ENCODE results near the gene SMG5. TPM values are rescaled to one million over a fixed set of nuclear protein-coding genes. Genes with fewer than 3 reads are reported as not detected.

Gene SMG5
- total RNA-seq, 1 experiment from 2014 or later = 109 TPM

DNA sequence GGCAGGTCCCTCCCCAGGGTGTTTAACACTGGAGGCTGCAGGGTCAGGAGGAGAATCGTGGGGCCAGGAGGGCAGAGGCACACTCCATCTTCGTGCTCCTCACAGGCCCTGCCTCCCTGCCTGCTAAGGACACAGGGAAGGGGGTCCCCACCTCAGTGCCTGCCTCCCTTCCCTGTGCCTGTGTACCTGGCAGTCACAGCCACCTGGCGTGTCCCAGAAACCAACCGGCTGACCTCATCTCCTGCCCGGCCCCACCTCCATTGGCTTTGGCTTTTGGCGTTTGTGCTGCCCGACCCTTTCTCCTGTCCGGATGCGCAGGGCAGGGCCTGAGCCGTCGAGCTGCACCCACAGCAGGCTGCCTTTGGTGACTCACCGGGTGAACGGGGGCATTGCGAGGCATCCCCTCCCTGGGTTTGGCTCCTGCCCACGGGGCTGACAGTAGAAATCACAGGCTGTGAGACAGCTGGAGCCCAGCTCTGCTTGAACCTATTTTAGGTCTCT lies 41.3 kb downstream of the SMG5 start:
- ATAC-seq = no peak

DNA sequence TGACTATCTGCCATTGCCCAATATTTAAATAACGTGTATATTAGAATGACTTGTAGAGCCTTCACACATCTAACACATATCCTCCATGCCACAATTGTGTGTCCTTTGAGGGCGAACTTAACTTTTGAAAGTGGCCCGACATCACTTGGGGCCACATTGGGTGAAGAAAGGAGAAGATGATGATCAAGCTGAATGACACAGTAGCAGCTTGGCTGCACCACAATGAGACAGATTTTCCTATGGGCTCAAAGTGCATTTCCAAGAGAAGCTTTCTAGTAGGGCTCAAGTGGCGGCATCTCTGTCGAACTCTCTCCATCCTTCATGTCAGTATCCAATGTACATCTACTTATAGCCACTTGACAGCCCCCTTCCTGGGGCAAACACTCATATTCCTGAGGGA lies 44.4 kb downstream of the SMG5 start:
- no peak for DNase-seq (ENCODE audit: low spot score)
- Mint-ChIP-seq H3K27me3 (ENCODE audit: low read depth) (no peaks in the 10 kb centered on the region), H3K9me3 (no peaks in the 10 kb centered on the region), H3K27ac (no peak overlapping the region), H3K4me1 (no peaks in the 10 kb centered on the region), H3K4me3 (no peak overlapping the region), H3K36me3 (peaks cover 41% of the 10 kb centered on the region)
- POLR2A ChIA-PET = no interaction called here
- no peak for ATAC-seq
- CTCF ChIA-PET = interaction anchor here (1.2 to 1.6 kb wide), 3 partner anchors 13 to 97 kb away, joined by 3 to 9 read pairs (median 5); no protein-coding TSS in a partner anchor
- TF ChIP-seq, protein P1, sequence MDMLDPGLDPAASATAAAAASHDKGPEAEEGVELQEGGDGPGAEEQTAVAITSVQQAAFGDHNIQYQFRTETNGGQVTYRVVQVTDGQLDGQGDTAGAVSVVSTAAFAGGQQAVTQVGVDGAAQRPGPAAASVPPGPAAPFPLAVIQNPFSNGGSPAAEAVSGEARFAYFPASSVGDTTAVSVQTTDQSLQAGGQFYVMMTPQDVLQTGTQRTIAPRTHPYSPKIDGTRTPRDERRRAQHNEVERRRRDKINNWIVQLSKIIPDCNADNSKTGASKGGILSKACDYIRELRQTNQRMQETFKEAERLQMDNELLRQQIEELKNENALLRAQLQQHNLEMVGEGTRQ (CRISPR knock-in tag; IDR thresholded peaks at IDR 0.05) = no peak
- no peak for TF ChIP-seq CREB1 (CRISPR knock-in tag; IDR thresholded peaks at IDR 0.05)
- no peak for TF ChIP-seq USF1 (CRISPR knock-in tag; IDR thresholded peaks at IDR 0.05)
- no peak for TF ChIP-seq FOXK1 (CRISPR knock-in tag; IDR thresholded peaks at IDR 0.05)
- no peak for TF ChIP-seq ZNF396 (CRISPR knock-in tag; IDR thresholded peaks at IDR 0.05; ENCODE audit: borderline replicate concordance)
- no peak for TF ChIP-seq ELF4 (CRISPR knock-in tag; IDR thresholded peaks at IDR 0.05; ENCODE audit: low read depth)
- TF ChIP-seq, protein P2, sequence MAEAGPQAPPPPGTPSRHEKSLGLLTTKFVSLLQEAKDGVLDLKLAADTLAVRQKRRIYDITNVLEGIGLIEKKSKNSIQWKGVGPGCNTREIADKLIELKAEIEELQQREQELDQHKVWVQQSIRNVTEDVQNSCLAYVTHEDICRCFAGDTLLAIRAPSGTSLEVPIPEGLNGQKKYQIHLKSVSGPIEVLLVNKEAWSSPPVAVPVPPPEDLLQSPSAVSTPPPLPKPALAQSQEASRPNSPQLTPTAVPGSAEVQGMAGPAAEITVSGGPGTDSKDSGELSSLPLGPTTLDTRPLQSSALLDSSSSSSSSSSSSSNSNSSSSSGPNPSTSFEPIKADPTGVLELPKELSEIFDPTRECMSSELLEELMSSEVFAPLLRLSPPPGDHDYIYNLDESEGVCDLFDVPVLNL (CRISPR knock-in tag; IDR thresholded peaks at IDR 0.05; ENCODE audit: borderline replicate concordance, low read depth) = no peak
- no peak for TF ChIP-seq SMAD3 (CRISPR knock-in tag; IDR thresholded peaks at IDR 0.05; ENCODE audit: borderline replicate concordance)
- TF ChIP-seq, protein P3, sequence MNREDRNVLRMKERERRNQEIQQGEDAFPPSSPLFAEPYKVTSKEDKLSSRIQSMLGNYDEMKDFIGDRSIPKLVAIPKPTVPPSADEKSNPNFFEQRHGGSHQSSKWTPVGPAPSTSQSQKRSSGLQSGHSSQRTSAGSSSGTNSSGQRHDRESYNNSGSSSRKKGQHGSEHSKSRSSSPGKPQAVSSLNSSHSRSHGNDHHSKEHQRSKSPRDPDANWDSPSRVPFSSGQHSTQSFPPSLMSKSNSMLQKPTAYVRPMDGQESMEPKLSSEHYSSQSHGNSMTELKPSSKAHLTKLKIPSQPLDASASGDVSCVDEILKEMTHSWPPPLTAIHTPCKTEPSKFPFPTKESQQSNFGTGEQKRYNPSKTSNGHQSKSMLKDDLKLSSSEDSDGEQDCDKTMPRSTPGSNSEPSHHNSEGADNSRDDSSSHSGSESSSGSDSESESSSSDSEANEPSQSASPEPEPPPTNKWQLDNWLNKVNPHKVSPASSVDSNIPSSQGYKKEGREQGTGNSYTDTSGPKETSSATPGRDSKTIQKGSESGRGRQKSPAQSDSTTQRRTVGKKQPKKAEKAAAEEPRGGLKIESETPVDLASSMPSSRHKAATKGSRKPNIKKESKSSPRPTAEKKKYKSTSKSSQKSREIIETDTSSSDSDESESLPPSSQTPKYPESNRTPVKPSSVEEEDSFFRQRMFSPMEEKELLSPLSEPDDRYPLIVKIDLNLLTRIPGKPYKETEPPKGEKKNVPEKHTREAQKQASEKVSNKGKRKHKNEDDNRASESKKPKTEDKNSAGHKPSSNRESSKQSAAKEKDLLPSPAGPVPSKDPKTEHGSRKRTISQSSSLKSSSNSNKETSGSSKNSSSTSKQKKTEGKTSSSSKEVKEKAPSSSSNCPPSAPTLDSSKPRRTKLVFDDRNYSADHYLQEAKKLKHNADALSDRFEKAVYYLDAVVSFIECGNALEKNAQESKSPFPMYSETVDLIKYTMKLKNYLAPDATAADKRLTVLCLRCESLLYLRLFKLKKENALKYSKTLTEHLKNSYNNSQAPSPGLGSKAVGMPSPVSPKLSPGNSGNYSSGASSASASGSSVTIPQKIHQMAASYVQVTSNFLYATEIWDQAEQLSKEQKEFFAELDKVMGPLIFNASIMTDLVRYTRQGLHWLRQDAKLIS (CRISPR knock-in tag; IDR thresholded peaks at IDR 0.05; ENCODE audit: borderline replicate concordance) = no peak
- no peak for TF ChIP-seq SOX15 (CRISPR knock-in tag; IDR thresholded peaks at IDR 0.05)
- TF ChIP-seq GTF2I (CRISPR knock-in tag; conservative IDR thresholded peaks at IDR 0.05) = no peak
- TF ChIP-seq, protein P4, sequence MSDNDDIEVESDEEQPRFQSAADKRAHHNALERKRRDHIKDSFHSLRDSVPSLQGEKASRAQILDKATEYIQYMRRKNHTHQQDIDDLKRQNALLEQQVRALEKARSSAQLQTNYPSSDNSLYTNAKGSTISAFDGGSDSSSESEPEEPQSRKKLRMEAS (CRISPR knock-in tag; IDR thresholded peaks at IDR 0.05) = no peak
- TF ChIP-seq E2F1 (CRISPR knock-in tag; IDR thresholded peaks at IDR 0.05) = no peak
- no peak for TF ChIP-seq FOXP4 (CRISPR knock-in tag; IDR thresholded peaks at IDR 0.05)

More for the DNA sequence above, 41.3 kb downstream of the SMG5 start:
- H3K36me3 Mint-ChIP-seq = peaks cover 24% of the 10 kb centered on the region
- CTCF ChIA-PET = interaction anchor here (0.8 to 3.9 kb wide), 5 partner anchors 9 to 111 kb away, joined by 3 to 20 read pairs (median 5); no protein-coding TSS in a partner anchor
- peaks cover 4% of the 10 kb centered on the region for H3K27me3 Mint-ChIP-seq (ENCODE audit: low read depth)
- H3K4me1 Mint-ChIP-seq = peaks cover 14% of the 10 kb centered on the region
- DNase-seq (ENCODE audit: low spot score) = no peak
- no peak overlapping the region for H3K27ac Mint-ChIP-seq
- H3K4me3 Mint-ChIP-seq = no peak overlapping the region
- POLR2A ChIA-PET = no interaction called here
- TF ChIP-seq PREB (CRISPR knock-in tag; IDR thresholded peaks at IDR 0.05; ENCODE audit: borderline replicate concordance) (no peak), RELA (CRISPR knock-in tag; IDR thresholded peaks at IDR 0.05; ENCODE audit: borderline replicate concordance) (no peak), CBFB (CRISPR knock-in tag; IDR thresholded peaks at IDR 0.05; ENCODE audit: low read depth) (no peak), ZNF263 (CRISPR knock-in tag; IDR thresholded peaks at IDR 0.05; ENCODE audit: low read depth) (no peak), SOX15 (CRISPR knock-in tag; IDR thresholded peaks at IDR 0.05) (no peak), JUN (CRISPR knock-in tag; IDR thresholded peaks at IDR 0.05) (no peak), OVOL2 (CRISPR knock-in tag; IDR thresholded peaks at IDR 0.05; ENCODE audit: borderline replicate concordance) (no peak), ZBTB21 (CRISPR knock-in tag; IDR thresholded peaks at IDR 0.05; ENCODE audit: borderline replicate concordance) (no peak), IRF1 (CRISPR knock-in tag; IDR thresholded peaks at IDR 0.05) (no peak), ZNF416 (CRISPR knock-in tag; IDR thresholded peaks at IDR 0.05) (no peak), SMAD3 (CRISPR knock-in tag; IDR thresholded peaks at IDR 0.05; ENCODE audit: borderline replicate concordance) (no peak)
- TF ChIP-seq, protein P4 (CRISPR knock-in tag; IDR thresholded peaks at IDR 0.05) = no peak
- no peaks in the 10 kb centered on the region for H3K9me3 Mint-ChIP-seq

Data from WTC11 (cell line).